ENCODE results near the gene ZNF436. TPM values are rescaled to one million over a fixed set of nuclear protein-coding genes. Genes with fewer than 3 reads are reported as not detected.

ZNF436 gene
- total and polyA plus RNA-seq, 2 of the 13 experiments (the other 11 are each of a cell fraction or from before 2014, with no cell fraction given) = 4.3 to 9.9 TPM

DNA sequence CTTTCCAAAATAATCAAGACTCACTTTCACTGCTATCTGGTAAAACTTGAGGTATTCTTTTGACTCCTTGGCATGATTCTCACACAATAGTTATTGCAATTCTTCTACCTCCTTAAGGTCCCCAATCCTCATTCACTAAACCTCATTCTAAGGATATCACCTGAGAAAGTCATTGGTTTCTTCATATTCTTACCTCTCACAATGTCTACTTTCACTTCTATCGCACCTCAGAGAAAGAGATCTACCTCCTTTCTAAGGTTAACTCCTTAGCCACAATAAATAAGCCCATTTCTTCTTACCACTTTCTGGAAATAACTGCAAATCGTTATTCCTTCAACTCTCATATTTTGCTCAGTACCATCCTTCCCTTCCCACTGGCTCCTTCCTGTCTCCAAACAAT lies 44.2 kb downstream of the ZNF436 start:
- peaks cover 14 to 76% of the 10 kb centered on the region in 2 experiments for H3K36me3 ChIP-seq (replicated peaks in 1 of 2; ENCODE audit: control insufficient read depth in 1 of 2, insufficient read depth in 2 of 2, low read length in 2 of 2)
- ATAC-seq (no peak), FAIRE-seq (no peak), DNase-seq (ENCODE audit: low spot score) (no peak)
- H3K79me2 ChIP-seq (ENCODE audit: insufficient read depth, low read length) = peaks cover 59% of the 10 kb centered on the region
- no peaks in the 10 kb centered on the region for H3K4me1 ChIP-seq (ENCODE audit: insufficient read depth, low read length)
- H3K9me3 ChIP-seq (ENCODE audit: low read length) = no peaks in the 10 kb centered on the region
- in situ Hi-C loops (cut with HindIII; ENCODE audit: extremely low pct_ligation_motif_present, low pct_unique_long_range_greater_than_20kb) (no loop called here), intact Hi-C loops (cut with micrococcal nuclease; ENCODE audit: unreplicated experiment) (no loop called here)
- BruUV-seq (replicated peaks) = no TSS peak
- CTCF ChIA-PET (ENCODE audit: low intra/inter-chr PET ratio, low total read pairs) = no interaction called here
- 94% methylated on average over 2 of the region's 2 CpGs for WGBS (ENCODE audit: low lambda C conversion rate)
- no peak overlapping the region for H3K4me3 ChIP-seq (replicated peaks in 1 of 3; ENCODE audit: insufficient read depth in 1 of 3, low read depth in 2 of 3, low read length in 3 of 3)
- peaks cover 6% of the 10 kb centered on the region for H4K20me1 ChIP-seq (ENCODE audit: insufficient read depth, low read length)
- no peak overlapping the region for H3K4me2 ChIP-seq (ENCODE audit: low read depth, low read length)
- POLR2A ChIA-PET = no interaction called here
- H3K27ac ChIP-seq (ENCODE audit: extremely low read length, insufficient read depth, low read length) = no peak overlapping the region
- H3K9ac ChIP-seq (ENCODE audit: insufficient read depth, low read depth, low read length) = no peak overlapping the region
- H2AFZ ChIP-seq (ENCODE audit: low read length) = no peak overlapping the region
- no peaks in the 10 kb centered on the region for H3K27me3 ChIP-seq (ENCODE audit: control insufficient read depth in 1 of 2, insufficient read depth in 2 of 2, low read length in 2 of 2)
- TF ChIP-seq ZNF350 (CRISPR knock-in tag; IDR thresholded peaks at IDR 0.05; ENCODE audit: borderline replicate concordance, low read depth) (no peak), ZNF619 (CRISPR knock-in tag; IDR thresholded peaks at IDR 0.05) (no peak), BORCS8-MEF2B (CRISPR knock-in tag; IDR thresholded peaks at IDR 0.05) (no peak), SNRNP70 (IDR thresholded peaks at IDR 0.05; ENCODE audit: low read depth, low read length) (no peak), TSC22D2 (CRISPR knock-in tag; IDR thresholded peaks at IDR 0.05; ENCODE audit: borderline replicate concordance) (no peak), RBM22 (optimal IDR thresholded peaks at IDR 0.05; ENCODE audit: low read length) (no peak), MED13 (CRISPR knock-in tag; IDR thresholded peaks at IDR 0.05) (no peak), ZNF224 (CRISPR knock-in tag; IDR thresholded peaks at IDR 0.05) (no peak), ZNF644 (CRISPR knock-in tag; IDR thresholded peaks at IDR 0.05; ENCODE audit: low read depth) (no peak), PCBP2 (optimal IDR thresholded peaks at IDR 0.05; ENCODE audit: low read depth, low read length, poor library complexity, severe bottlenecking) (no peak), CREB1 (IDR thresholded peaks at IDR 0.05) (no peak), CREB1 (CRISPR knock-in tag; IDR thresholded peaks at IDR 0.05) (no peak), U2AF1 (optimal IDR thresholded peaks at IDR 0.05; ENCODE audit: low read depth, low read length) (no peak), SOX5 (CRISPR knock-in tag; IDR thresholded peaks at IDR 0.05; ENCODE audit: borderline replicate concordance) (no peak)
- TF ChIP-seq, protein P1, sequence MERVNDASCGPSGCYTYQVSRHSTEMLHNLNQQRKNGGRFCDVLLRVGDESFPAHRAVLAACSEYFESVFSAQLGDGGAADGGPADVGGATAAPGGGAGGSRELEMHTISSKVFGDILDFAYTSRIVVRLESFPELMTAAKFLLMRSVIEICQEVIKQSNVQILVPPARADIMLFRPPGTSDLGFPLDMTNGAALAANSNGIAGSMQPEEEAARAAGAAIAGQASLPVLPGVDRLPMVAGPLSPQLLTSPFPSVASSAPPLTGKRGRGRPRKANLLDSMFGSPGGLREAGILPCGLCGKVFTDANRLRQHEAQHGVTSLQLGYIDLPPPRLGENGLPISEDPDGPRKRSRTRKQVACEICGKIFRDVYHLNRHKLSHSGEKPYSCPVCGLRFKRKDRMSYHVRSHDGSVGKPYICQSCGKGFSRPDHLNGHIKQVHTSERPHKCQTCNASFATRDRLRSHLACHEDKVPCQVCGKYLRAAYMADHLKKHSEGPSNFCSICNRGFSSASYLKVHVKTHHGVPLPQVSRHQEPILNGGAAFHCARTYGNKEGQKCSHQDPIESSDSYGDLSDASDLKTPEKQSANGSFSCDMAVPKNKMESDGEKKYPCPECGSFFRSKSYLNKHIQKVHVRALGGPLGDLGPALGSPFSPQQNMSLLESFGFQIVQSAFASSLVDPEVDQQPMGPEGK (CRISPR knock-in tag; IDR thresholded peaks at IDR 0.05) = no peak
- TF ChIP-seq, protein P2, sequence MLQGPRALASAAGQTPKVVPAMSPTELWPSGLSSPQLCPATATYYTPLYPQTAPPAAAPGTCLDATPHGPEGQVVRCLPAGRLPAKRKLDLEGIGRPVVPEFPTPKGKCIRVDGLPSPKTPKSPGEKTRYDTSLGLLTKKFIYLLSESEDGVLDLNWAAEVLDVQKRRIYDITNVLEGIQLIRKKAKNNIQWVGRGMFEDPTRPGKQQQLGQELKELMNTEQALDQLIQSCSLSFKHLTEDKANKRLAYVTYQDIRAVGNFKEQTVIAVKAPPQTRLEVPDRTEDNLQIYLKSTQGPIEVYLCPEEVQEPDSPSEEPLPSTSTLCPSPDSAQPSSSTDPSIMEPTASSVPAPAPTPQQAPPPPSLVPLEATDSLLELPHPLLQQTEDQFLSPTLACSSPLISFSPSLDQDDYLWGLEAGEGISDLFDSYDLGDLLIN (CRISPR knock-in tag; IDR thresholded peaks at IDR 0.05; ENCODE audit: borderline replicate concordance) = no peak
- TF ChIP-seq, protein P3, sequence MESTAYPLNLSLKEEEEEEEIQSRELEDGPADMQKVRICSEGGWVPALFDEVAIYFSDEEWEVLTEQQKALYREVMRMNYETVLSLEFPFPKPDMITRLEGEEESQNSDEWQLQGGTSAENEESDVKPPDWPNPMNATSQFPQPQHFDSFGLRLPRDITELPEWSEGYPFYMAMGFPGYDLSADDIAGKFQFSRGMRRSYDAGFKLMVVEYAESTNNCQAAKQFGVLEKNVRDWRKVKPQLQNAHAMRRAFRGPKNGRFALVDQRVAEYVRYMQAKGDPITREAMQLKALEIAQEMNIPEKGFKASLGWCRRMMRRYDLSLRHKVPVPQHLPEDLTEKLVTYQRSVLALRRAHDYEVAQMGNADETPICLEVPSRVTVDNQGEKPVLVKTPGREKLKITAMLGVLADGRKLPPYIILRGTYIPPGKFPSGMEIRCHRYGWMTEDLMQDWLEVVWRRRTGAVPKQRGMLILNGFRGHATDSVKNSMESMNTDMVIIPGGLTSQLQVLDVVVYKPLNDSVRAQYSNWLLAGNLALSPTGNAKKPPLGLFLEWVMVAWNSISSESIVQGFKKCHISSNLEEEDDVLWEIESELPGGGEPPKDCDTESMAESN (CRISPR knock-in tag; conservative IDR thresholded peaks at IDR 0.05) = no peak
- TF ChIP-seq, protein P4, sequence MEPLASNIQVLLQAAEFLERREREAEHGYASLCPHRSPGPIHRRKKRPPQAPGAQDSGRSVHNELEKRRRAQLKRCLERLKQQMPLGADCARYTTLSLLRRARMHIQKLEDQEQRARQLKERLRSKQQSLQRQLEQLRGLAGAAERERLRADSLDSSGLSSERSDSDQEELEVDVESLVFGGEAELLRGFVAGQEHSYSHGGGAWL (CRISPR knock-in tag; IDR thresholded peaks at IDR 0.05) = no peak
- TF ChIP-seq, protein P5, sequence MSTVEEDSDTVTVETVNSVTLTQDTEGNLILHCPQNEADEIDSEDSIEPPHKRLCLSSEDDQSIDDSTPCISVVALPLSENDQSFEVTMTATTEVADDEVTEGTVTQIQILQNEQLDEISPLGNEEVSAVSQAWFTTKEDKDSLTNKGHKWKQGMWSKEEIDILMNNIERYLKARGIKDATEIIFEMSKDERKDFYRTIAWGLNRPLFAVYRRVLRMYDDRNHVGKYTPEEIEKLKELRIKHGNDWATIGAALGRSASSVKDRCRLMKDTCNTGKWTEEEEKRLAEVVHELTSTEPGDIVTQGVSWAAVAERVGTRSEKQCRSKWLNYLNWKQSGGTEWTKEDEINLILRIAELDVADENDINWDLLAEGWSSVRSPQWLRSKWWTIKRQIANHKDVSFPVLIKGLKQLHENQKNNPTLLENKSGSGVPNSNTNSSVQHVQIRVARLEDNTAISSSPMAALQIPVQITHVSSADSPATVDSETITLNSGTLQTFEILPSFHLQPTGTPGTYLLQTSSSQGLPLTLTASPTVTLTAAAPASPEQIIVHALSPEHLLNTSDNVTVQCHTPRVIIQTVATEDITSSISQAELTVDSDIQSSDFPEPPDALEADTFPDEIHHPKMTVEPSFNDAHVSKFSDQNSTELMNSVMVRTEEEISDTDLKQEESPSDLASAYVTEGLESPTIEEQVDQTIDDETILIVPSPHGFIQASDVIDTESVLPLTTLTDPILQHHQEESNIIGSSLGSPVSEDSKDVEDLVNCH (CRISPR knock-in tag; IDR thresholded peaks at IDR 0.05) = no peak

Measured in HepG2 (cell line).